Body of pancreas (tissue), 4 donors: ENCODE measurements around the gene STX3. TPM values are rescaled to one million over a fixed set of nuclear protein-coding genes. Genes with fewer than 3 reads are reported as not detected.
A peak's percentile ranks its signal among the peaks of the same experiment; 100 is the strongest.
"Not testable (repeated sequence)": the region's sequence is repeated elsewhere in the genome, so short reads cannot be mapped to it uniquely, and the experiment has no call there.

ENCODE experiments used
- ATAC-seq: fragments of 150-250 bp; one replicate; pipeline ENCODE4 v1.9.1; 2016
- DNase-seq, 4 donors: peaks; one replicate each; pipeline ENCODE4 v3.0.0-alpha.2; 2019
- H3K27ac ChIP-seq, 4 donors: fragments of 200-600 bp; sonication (generic); 1 replicate in 3 of 4; 2 replicates in 1 of 4; pipeline versions ENCODE4 v1.5.1 to v1.6.1; 2016 to 2019; ENCODE audit warnings: mild to moderate bottlenecking in 1 of 4, mixed read lengths in 1 of 4, moderate library complexity in 1 of 4
- H3K27me3 ChIP-seq, 2 donors: fragments of 200-600 bp; sonication (generic); one replicate each; pipeline ENCODE4 v1.6.0; 2016; ENCODE audit warnings: mild to moderate bottlenecking in 1 of 2
- H3K36me3 ChIP-seq, 2 donors: fragments of 200-600 bp; sonication (generic); replicated peaks in 1 of 2; 2 replicates each; pipeline ENCODE4 v1.5.1; 2016; ENCODE audit warnings: low read depth in 2 of 2; ENCODE audit not compliant: insufficient read depth in 1 of 2
- H3K4me1 ChIP-seq: fragments of 200-600 bp; sonication (generic); one replicate; pipeline ENCODE4 v1.6.0; 2016
- H3K4me3 ChIP-seq, 2 donors: fragments of 200-600 bp; sonication (generic); 1 replicate in 1 of 2; 2 replicates in 1 of 2; pipeline ENCODE4 v1.5.1; 2016 to 2019
- H3K9me3 ChIP-seq, 3 donors: fragments of 200-600 bp; sonication (generic); 1 replicate in 2 of 3; 2 replicates in 1 of 3; pipeline ENCODE4 v1.5.1; 2016
- POLR2A ChIP-seq, 3 donors: fragments of 450-650 bp; IDR thresholded peaks; one replicate each; pipeline ENCODE4 v1.6.1; 2016; ENCODE audit warnings: antibody characterized with exemption in 3 of 3, mild to moderate bottlenecking in 2 of 3
- WGBS, 2 donors: methylation state at CpG; one replicate each; pipeline ENCODE4 v1.1.5; 2017; 5-methylcytosine and 5-hydroxymethylcytosine counted together
- intact Hi-C: fragments of 100-400 bp; cut with DNase I; formaldehyde crosslinking; loops from one replicate; pipeline ENCODE4 v1.15.1; 2023
- total RNA-seq, 2 donors: library from RNA; depleted of rRNA; stranded (reverse); fragments of >200 nt; gene quantifications; one replicate each; pipeline ENCODE4 v1.1.0, GENCODE V29; 2016
- TF ChIP-seq, protein P1 (sequence below), 7 experiments: fragments of 450-650 bp in 4 of 7; fragments of 200-600 bp in 3 of 7; sonication (generic) in 3 of 7; IDR thresholded peaks; one replicate each; pipeline ENCODE4 v1.5.1; 2016 to 2019; ENCODE audit warnings: antibody characterized with exemption in 7 of 7

STX3 gene
- total RNA-seq, 2 donors from 2014 or later, result 31.6 to 56.7 TPM

DNA sequence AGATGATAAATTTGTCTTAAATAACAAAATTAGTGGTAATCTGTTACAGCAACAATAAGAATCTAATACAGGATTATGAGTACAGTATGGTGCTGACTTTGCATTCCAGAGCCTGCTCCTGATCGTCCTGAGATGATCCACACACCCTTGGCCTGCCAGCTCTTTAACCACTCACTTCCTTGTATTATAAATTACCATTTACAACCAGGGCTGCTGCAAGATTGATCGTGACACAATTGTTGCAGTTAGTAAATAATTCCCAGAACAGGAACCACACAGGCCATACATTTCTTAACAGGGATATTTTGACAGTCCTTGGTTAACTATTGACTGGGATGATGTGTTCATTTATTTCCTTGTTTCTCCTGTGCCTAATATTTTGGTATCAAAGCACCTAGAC, 94.0 kb downstream of the STX3 start:
- TF ChIP-seq POLR2A (IDR thresholded peaks at IDR 0.05), result no peak
- TF ChIP-seq, protein P1, sequence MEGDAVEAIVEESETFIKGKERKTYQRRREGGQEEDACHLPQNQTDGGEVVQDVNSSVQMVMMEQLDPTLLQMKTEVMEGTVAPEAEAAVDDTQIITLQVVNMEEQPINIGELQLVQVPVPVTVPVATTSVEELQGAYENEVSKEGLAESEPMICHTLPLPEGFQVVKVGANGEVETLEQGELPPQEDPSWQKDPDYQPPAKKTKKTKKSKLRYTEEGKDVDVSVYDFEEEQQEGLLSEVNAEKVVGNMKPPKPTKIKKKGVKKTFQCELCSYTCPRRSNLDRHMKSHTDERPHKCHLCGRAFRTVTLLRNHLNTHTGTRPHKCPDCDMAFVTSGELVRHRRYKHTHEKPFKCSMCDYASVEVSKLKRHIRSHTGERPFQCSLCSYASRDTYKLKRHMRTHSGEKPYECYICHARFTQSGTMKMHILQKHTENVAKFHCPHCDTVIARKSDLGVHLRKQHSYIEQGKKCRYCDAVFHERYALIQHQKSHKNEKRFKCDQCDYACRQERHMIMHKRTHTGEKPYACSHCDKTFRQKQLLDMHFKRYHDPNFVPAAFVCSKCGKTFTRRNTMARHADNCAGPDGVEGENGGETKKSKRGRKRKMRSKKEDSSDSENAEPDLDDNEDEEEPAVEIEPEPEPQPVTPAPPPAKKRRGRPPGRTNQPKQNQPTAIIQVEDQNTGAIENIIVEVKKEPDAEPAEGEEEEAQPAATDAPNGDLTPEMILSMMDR (IDR thresholded peaks at IDR 0.05), result no peak
- Histone ChIP-seq H3K27me3 (no peaks in the 10 kb centered on the region), H3K9me3 (no peaks in the 10 kb centered on the region), H3K27ac (peak overlapping the region in 3 of 4 donors; percentile 52 to 72 (median 54)), H3K4me1 (peaks cover 15% of the 10 kb centered on the region), H3K4me3 (no peak overlapping the region), H3K36me3 (no peaks in the 10 kb centered on the region)
- ATAC-seq, result peak; percentile 85
- 33 to 47% methylated on average over 2 of the region's 2 CpGs for WGBS, 2 donors
- intact Hi-C loops, result no loop called here
- DNase-seq, result peak in 3 of 4 donors; percentile 12 to 42 (median 15)

DNA sequence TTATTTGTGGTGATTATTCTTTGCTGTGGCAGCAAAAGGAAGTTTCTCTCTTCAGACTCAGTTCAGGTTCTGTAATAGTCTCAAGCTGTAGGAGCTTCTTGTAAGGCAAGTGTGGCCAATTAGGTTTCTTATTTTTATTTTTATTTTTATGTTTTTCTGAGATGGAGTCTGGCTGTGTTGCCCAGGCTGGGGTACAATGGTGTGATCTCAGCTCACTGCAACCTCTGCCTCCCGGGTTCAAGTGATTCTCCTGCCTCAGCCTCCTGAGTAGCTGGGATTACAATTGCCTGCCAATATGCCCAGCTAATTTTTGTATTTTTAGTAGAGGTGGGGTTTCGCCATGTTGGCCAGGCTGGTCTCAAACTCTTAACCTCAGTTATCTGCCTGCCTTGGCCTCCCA, 94.4 kb downstream of the STX3 start:
- ATAC-seq, result not testable (repeated sequence)
- H3K27ac ChIP-seq, result peak overlapping the region in 3 of 4 donors; percentile 52 to 72 (median 54)
- WGBS, 2 donors, result 89 to 90% methylated on average over 2 of the region's 2 CpGs

DNA sequence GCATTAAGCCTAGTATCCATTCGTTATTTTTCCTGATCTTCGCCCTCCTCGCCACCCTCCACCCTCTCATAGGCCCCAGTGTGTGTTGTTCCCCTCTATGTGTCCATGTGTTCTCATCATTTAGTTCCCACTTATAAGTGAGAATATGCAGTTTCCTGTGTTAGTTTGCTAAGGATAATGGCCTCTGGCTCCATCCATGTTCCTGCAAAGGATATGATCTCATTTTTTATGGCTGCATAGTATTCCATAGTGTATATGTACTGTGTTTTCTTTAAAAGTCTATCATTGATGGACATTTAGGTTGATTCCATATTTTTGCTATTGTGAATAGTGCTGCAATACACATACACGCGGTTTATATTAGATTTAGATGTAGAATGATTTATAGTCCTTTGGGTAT, 96.2 kb downstream of the STX3 start:
- 84 to 86% methylated on average over 5 of the region's 5 CpGs for WGBS, 2 donors

More for the DNA sequence above, 94.4 kb downstream of the STX3 start:
- intact Hi-C loops, H3K27me3 ChIP-seq, H3K4me3 ChIP-seq, DNase-seq, H3K36me3 ChIP-seq, H3K9me3 ChIP-seq: not testable (repeated sequence)
- H3K4me1 ChIP-seq, result peaks cover 15% of the 10 kb centered on the region

GRCh38 chr11:59854871-59855270, 99.7 kb downstream of the STX3 start:
- H3K4me3 ChIP-seq, result no peak overlapping the region
- intact Hi-C loops, result no loop called here
- ATAC-seq (no peak), DNase-seq (peak in 1 of 4 donors; percentile 25)
- H3K27ac ChIP-seq, result no peak overlapping the region
- no peaks in the 10 kb centered on the region for H3K27me3 ChIP-seq
- peaks cover 23% of the 10 kb centered on the region for H3K4me1 ChIP-seq
- no peak for TF ChIP-seq POLR2A (IDR thresholded peaks at IDR 0.05)
- TF ChIP-seq, protein P1 (IDR thresholded peaks at IDR 0.05), result no peak
- H3K36me3 ChIP-seq, result no peaks in the 10 kb centered on the region
- no peaks in the 10 kb centered on the region for H3K9me3 ChIP-seq
- 13 to 20% methylated on average over 2 of the region's 2 CpGs for WGBS, 2 donors

More for the DNA sequence above, 96.2 kb downstream of the STX3 start:
- peaks cover 26% of the 10 kb centered on the region for H3K4me1 ChIP-seq
- H3K4me3 ChIP-seq, DNase-seq, H3K27me3 ChIP-seq, H3K9me3 ChIP-seq, H3K36me3 ChIP-seq, H3K27ac ChIP-seq, ATAC-seq, intact Hi-C loops: not testable (repeated sequence)

Other genes with a start within 250 kb of the STX3 start
- not detected for gene OR4D9, start 243.8 kb upstream of the STX3 start, total RNA-seq
- gene OSBP, start 139.6 kb upstream of the STX3 start, total RNA-seq, result 10 to 100 TPM; 28.5 to 30.3 TPM
- gene PATL1, start 86.3 kb upstream of the STX3 start, total RNA-seq, result 1 to 10 TPM; 6.5 to 9.6 TPM
- not detected for gene OR10V1, start 41.5 kb upstream of the STX3 start, total RNA-seq
- 10 to 100 TPM; 29.7 to 31.1 TPM for gene MRPL16, start 55.4 kb downstream of the STX3 start, total RNA-seq
- gene CBLIF, start 90.1 kb downstream of the STX3 start, total RNA-seq, result not detected
- gene TCN1, start 111.1 kb downstream of the STX3 start, total RNA-seq, result 1 to 10 TPM in 1 of 2 donors, not detected in 1; 1.3 TPM
- gene OOSP3, start 123.4 kb downstream of the STX3 start, total RNA-seq, result not detected
- not detected for gene OOSP1, start 183.1 kb downstream of the STX3 start, total RNA-seq
- not detected for gene OOSP4A, start 208.7 kb downstream of the STX3 start, total RNA-seq